Fibroblast of lung (primary cell): ENCODE data around the gene BOLA1. TPM values are rescaled to one million over a fixed set of nuclear protein-coding genes. Genes with fewer than 3 reads are reported as not detected.

Experiments
- DNase-seq, 2 donors: peaks; one replicate each; pipeline versions ENCODE4 v3.0.0 to v3.0.0-alpha.2; 2010; ENCODE audit warnings: low read depth in 2 of 2
- H2AFZ ChIP-seq: 2 replicates; pipeline ENCODE4 v1.5.1; 2012; ENCODE audit warnings: low read length, control low read depth, inconsistent platforms
- H3K27ac ChIP-seq: 2 replicates; pipeline ENCODE4 v1.5.1; 2011; ENCODE audit warnings: low read length, control low read depth; ENCODE audit not compliant: insufficient read depth
- H3K27me3 ChIP-seq: 2 replicates; pipeline ENCODE4 v1.5.1; 2011; ENCODE audit warnings: mild to moderate bottlenecking, low read length; ENCODE audit not compliant: control insufficient read depth, insufficient read depth
- H3K36me3 ChIP-seq: 2 replicates; pipeline ENCODE4 v1.5.1; 2011; ENCODE audit warnings: low read length; ENCODE audit not compliant: control insufficient read depth, insufficient read depth
- H3K4me1 ChIP-seq: 2 replicates; pipeline ENCODE4 v1.5.1; 2011; ENCODE audit warnings: low read length; ENCODE audit not compliant: control insufficient read depth, insufficient read depth; ENCODE audit errors: extremely low read depth
- H3K4me2 ChIP-seq: 2 replicates; pipeline ENCODE4 v1.5.1; 2011; ENCODE audit warnings: low read length, control low read depth; ENCODE audit not compliant: insufficient read depth; ENCODE audit errors: extremely low read depth
- H3K4me3 ChIP-seq, 4 experiments: fragments of 200-600 bp in 1 of 4; sonication (generic) in 1 of 4; replicated peaks in 1 of 4; 2 replicates each; pipeline ENCODE4 v1.5.1; 2011 to 2016; ENCODE audit warnings: low read length in 4 of 4, low read depth in 3 of 4, mild to moderate bottlenecking in 3 of 4, control low read depth in 2 of 4, inconsistent platforms in 1 of 4, mixed read lengths in 1 of 4; ENCODE audit not compliant: insufficient read depth in 1 of 4; ENCODE audit errors: control extremely low read depth in 1 of 4
- H3K79me2 ChIP-seq: 2 replicates; pipeline ENCODE4 v1.5.1; 2012; ENCODE audit warnings: mild to moderate bottlenecking, low read length, inconsistent platforms; ENCODE audit not compliant: control insufficient read depth, insufficient read depth
- H3K9ac ChIP-seq: 2 replicates; pipeline ENCODE4 v1.5.1; 2011; ENCODE audit warnings: mild to moderate bottlenecking, low read length, control low read depth; ENCODE audit not compliant: insufficient read depth
- H3K9me3 ChIP-seq: 2 replicates; pipeline ENCODE4 v1.5.1; 2012; ENCODE audit warnings: low read depth, low read length; ENCODE audit not compliant: control insufficient read depth, insufficient read depth
- H4K20me1 ChIP-seq: 2 replicates; pipeline ENCODE4 v1.5.1; 2011; ENCODE audit warnings: low read length; ENCODE audit not compliant: control insufficient read depth, insufficient read depth; ENCODE audit errors: extremely low read depth
- EZH2 ChIP-seq: IDR thresholded peaks from 2 replicates; pipeline ENCODE4 v1.5.1; 2012; ENCODE audit warnings: low read length, control low read depth, mild to moderate bottlenecking; ENCODE audit errors: missing control alignments
- polyA plus RNA-seq, 2 donors: library from polyadenylated mRNA; depleted of rRNA in 1 of 2; stranded (reverse) in 1 of 2; unstranded in 1 of 2; fragments of >200 nt; gene quantifications; 2 replicates each; pipeline ENCODE4 v1.2.1, GENCODE V29; 2011 to 2012; ENCODE audit warnings: missing spikeins in 1 of 2
- total RNA-seq: library from RNA; depleted of rRNA; stranded (reverse); fragments of >200 nt; gene quantifications from 2 replicates; pipeline ENCODE4 v1.2.1, GENCODE V29; 2014
- TF ChIP-seq, protein P1 (sequence below), 2 donors: IDR thresholded peaks in 1 of 2; conservative IDR thresholded peaks in 1 of 2; 1 replicate in 1 of 2; 2 replicates in 1 of 2; pipeline ENCODE4 v1.5.1; 2011 to 2012; ENCODE audit warnings: low read length in 2 of 2, control low read depth in 1 of 2, inconsistent platforms in 1 of 2, low read depth in 1 of 2, mild to moderate bottlenecking in 1 of 2

The BOLA1 gene
- total and polyA plus RNA-seq, 2 donors (not counting 1 experiment from before 2014, with no cell fraction given) = 6.4 to 12.4 TPM

DNA sequence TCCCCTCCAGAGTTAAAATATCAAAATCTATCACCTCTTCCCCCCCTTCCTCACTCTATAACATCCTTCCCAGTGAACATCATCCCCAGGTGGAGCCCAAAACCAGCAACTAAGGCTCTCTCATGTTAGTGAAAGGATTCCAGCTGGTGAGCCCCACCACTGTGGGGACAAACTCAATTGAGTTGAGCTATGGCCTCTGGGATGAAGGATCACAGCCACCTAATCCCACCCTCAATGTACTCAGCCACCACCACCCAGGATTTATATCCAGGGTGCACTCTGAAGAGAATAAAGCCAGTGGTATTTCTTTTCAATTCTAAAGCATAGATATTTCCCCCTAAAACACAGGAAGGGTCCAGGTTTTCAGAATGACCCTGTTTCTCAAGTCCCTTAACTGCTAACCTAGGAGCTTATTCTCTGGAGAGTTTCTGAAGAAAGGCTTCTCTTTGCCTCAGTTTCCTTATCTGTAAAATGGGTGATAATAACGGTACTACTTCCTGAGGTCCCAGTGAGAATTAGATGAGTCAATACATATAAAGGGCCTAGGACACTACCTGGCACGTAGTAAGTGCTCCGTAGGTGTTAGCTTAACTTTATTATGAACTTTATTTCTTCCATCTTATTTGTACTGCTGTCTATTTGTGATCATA is 15.6 kb upstream of the BOLA1 start:
- TF ChIP-seq, protein P1, sequence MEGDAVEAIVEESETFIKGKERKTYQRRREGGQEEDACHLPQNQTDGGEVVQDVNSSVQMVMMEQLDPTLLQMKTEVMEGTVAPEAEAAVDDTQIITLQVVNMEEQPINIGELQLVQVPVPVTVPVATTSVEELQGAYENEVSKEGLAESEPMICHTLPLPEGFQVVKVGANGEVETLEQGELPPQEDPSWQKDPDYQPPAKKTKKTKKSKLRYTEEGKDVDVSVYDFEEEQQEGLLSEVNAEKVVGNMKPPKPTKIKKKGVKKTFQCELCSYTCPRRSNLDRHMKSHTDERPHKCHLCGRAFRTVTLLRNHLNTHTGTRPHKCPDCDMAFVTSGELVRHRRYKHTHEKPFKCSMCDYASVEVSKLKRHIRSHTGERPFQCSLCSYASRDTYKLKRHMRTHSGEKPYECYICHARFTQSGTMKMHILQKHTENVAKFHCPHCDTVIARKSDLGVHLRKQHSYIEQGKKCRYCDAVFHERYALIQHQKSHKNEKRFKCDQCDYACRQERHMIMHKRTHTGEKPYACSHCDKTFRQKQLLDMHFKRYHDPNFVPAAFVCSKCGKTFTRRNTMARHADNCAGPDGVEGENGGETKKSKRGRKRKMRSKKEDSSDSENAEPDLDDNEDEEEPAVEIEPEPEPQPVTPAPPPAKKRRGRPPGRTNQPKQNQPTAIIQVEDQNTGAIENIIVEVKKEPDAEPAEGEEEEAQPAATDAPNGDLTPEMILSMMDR (conservative IDR thresholded peaks at IDR 0.05 in 1 of 2, IDR thresholded peaks at IDR 0.05 in 1 of 2; ENCODE audit: low read depth in 1 of 2, low read length in 2 of 2) = no peak
- no peak for TF ChIP-seq EZH2
- peak overlapping the region in 2 of 4 experiments; percentile 77 to 80 for H3K4me3 ChIP-seq
- no peaks in the 10 kb centered on the region for H4K20me1 ChIP-seq
- H3K4me2 ChIP-seq = no peak overlapping the region
- no peaks in the 10 kb centered on the region for H3K27me3 ChIP-seq
- H2AFZ ChIP-seq = no peak overlapping the region
- H3K27ac ChIP-seq = no peak overlapping the region
- peaks cover 2% of the 10 kb centered on the region for H3K4me1 ChIP-seq
- no peaks in the 10 kb centered on the region for H3K36me3 ChIP-seq
- no peaks in the 10 kb centered on the region for H3K9me3 ChIP-seq
- no peak for DNase-seq
- peaks cover 3% of the 10 kb centered on the region for H3K79me2 ChIP-seq
- H3K9ac ChIP-seq = no peak overlapping the region

- Histone ChIP-seq H4K20me1 (no peaks in the 10 kb centered on the region), H3K36me3 (no peaks in the 10 kb centered on the region), H3K79me2 (peaks cover 3% of the 10 kb centered on the region), H3K27ac (peak overlapping the region; percentile 98), H3K4me1 (peaks cover 5% of the 10 kb centered on the region), H3K27me3 (no peaks in the 10 kb centered on the region), H3K9ac (peak overlapping the region; percentile 79), H3K4me2 (peak overlapping the region; percentile 98), H3K4me3 (peak overlapping the region; percentile 66 to 80 (median 73)), H2AFZ (no peak overlapping the region), H3K9me3 (no peaks in the 10 kb centered on the region)
- no peak for TF ChIP-seq EZH2
- TF ChIP-seq, protein P1 (conservative IDR thresholded peaks at IDR 0.05 in 1 of 2, IDR thresholded peaks at IDR 0.05 in 1 of 2; ENCODE audit: low read depth in 1 of 2, low read length in 2 of 2) = no peak
- DNase-seq = peak; percentile 36 to 37
Observed at GRCh38 chr1:149884433-149885338, 14.7 kb upstream of the BOLA1 start.
